DMS114 treated with DMSO at 0.1 percent for 48 hours (cell line): ENCODE measurements around the gene TTBK1.
A peak's percentile ranks its signal among the peaks of the same experiment; 100 is the strongest.
"Not testable (repeated sequence)": the region's sequence is repeated elsewhere in the genome, so short reads cannot be mapped to it uniquely, and the experiment has no call there.

Experiments used
- DNase-seq: peaks from one replicate; lab custom pipeline; 2025; ENCODE audit not compliant: unreplicated experiment; lab: John Stamatoyannopoulos, UW

TTBK1 gene

GRCh38 chr6:43302126-43302525 is 58.8 kb downstream of the TTBK1 start:
- no peak for DNase-seq

- not testable (repeated sequence) for DNase-seq
Measured at GRCh38 chr6:43303006-43303405, 59.7 kb downstream of the TTBK1 start.

- DNase-seq = no peak
Measured at GRCh38 chr6:43303751-43304331, 60.6 kb downstream of the TTBK1 start.

- no peak for DNase-seq
Measured at GRCh38 chr6:43304361-43304760, 61.1 kb downstream of the TTBK1 start.

- DNase-seq = no peak
Measured at GRCh38 chr6:43304882-43305281, 61.6 kb downstream of the TTBK1 start.

GRCh38 chr6:43306086-43306485 is 62.8 kb downstream of the TTBK1 start:
- DNase-seq = no peak

- DNase-seq = no peak
Measured at GRCh38 chr6:43307451-43308100, 64.3 kb downstream of the TTBK1 start.

GRCh38 chr6:43308101-43308989 is 65.1 kb downstream of the TTBK1 start, which contains the start of gene CRIP3:
CRIP3 (minus strand) TSS chr6:43308826; CDS start chr6:43308792, 34 bp downstream.
- DNase-seq = peak; percentile 50

- no peak for DNase-seq
Measured at GRCh38 chr6:43308990-43309477, 65.8 kb downstream of the TTBK1 start.

GRCh38 chr6:43310134-43310533 is 66.9 kb downstream of the TTBK1 start:
- DNase-seq = no peak

- DNase-seq = no peak
Measured at GRCh38 chr6:43310624-43311023, 67.3 kb downstream of the TTBK1 start.

GRCh38 chr6:43311666-43312065 is 68.4 kb downstream of the TTBK1 start:
- DNase-seq = no peak

GRCh38 chr6:43313813-43314212 is 70.5 kb downstream of the TTBK1 start:
- no peak for DNase-seq

GRCh38 chr6:43318011-43318410 is 74.7 kb downstream of the TTBK1 start:
- DNase-seq = no peak

GRCh38 chr6:43325876-43326275 is 82.6 kb downstream of the TTBK1 start:
- DNase-seq = no peak

GRCh38 chr6:43328528-43328927 is 85.2 kb downstream of the TTBK1 start:
- DNase-seq = no peak

- DNase-seq = no peak
Measured at GRCh38 chr6:43331470-43331869, 88.2 kb downstream of the TTBK1 start.

- no peak for DNase-seq
Measured at GRCh38 chr6:43331891-43332290, 88.6 kb downstream of the TTBK1 start.

GRCh38 chr6:43334466-43335095 is 91.3 kb downstream of the TTBK1 start:
- DNase-seq = peak; percentile 77

GRCh38 chr6:43335469-43335868 is 92.2 kb downstream of the TTBK1 start:
- DNase-seq = no peak

GRCh38 chr6:43336382-43336781 is 93.1 kb downstream of the TTBK1 start:
- DNase-seq = no peak
